Liver (tissue), 9 donors: ENCODE results near the gene UNC79. TPM values are rescaled to one million over a fixed set of nuclear protein-coding genes. Genes with fewer than 3 reads are reported as not detected.

ENCODE experiments used
- DNase-seq: peaks from one replicate; pipeline ENCODE4 v3.0.0-alpha.2; 2017; ENCODE audit warnings: low spot score
- H3K27ac ChIP-seq, 2 donors: one replicate each; pipeline ENCODE4 v1.7.0; 2013; ENCODE audit warnings: inconsistent platforms in 2 of 2, low read length in 2 of 2, control low read depth in 1 of 2, low read depth in 1 of 2, mild to moderate bottlenecking in 1 of 2
- H3K27me3 ChIP-seq, 4 donors: one replicate each; pipeline versions ENCODE4 v1.6.1 to v1.7.0; 2013; ENCODE audit warnings: low read length in 3 of 4, inconsistent platforms in 1 of 4, mild to moderate bottlenecking in 1 of 4, moderate library complexity in 1 of 4; ENCODE audit not compliant: control insufficient read depth in 4 of 4, insufficient read depth in 4 of 4
- H3K36me3 ChIP-seq, 4 donors: one replicate each; pipeline versions ENCODE4 v1.6.1 to v1.7.0; 2013; ENCODE audit warnings: low read length in 3 of 4, mild to moderate bottlenecking in 3 of 4, low read depth in 1 of 4, moderate library complexity in 1 of 4; ENCODE audit not compliant: control insufficient read depth in 4 of 4, insufficient read depth in 3 of 4
- H3K4me1 ChIP-seq, 4 donors: one replicate each; pipeline versions ENCODE4 v1.6.1 to v1.7.0; 2013; ENCODE audit warnings: low read length in 3 of 4, mild to moderate bottlenecking in 3 of 4, moderate library complexity in 1 of 4; ENCODE audit not compliant: control insufficient read depth in 4 of 4, insufficient read depth in 4 of 4
- H3K4me3 ChIP-seq, 3 donors: one replicate each; pipeline versions ENCODE4 v1.6.1 to v1.7.0; 2013; ENCODE audit warnings: low read length in 3 of 3, control low read depth in 1 of 3, low read depth in 1 of 3, mild to moderate bottlenecking in 1 of 3
- H3K9ac ChIP-seq, 2 donors: one replicate each; pipeline ENCODE4 v1.7.0; 2013; ENCODE audit warnings: low read length in 2 of 2, mild to moderate bottlenecking in 2 of 2, moderate library complexity in 2 of 2, control low read depth in 1 of 2, low read depth in 1 of 2
- H3K9me3 ChIP-seq, 4 donors: one replicate each; pipeline versions ENCODE4 v1.6.1 to v1.7.0; 2013; ENCODE audit warnings: low read length in 3 of 4; ENCODE audit not compliant: control insufficient read depth in 4 of 4
- ATF3 ChIP-seq: IDR thresholded peaks from 2 replicates; pipeline ENCODE4 v1.6.1; 2016; ENCODE audit warnings: antibody characterized with exemption
- EGR1 ChIP-seq, 2 donors: IDR thresholded peaks; 2 replicates each; pipeline ENCODE4 v1.6.1; 2016 to 2018; ENCODE audit warnings: antibody characterized with exemption in 2 of 2, low read depth in 2 of 2
- FOXA1 ChIP-seq: IDR thresholded peaks from 2 replicates; pipeline ENCODE4 v1.6.1; 2016; ENCODE audit warnings: antibody characterized with exemption
- FOXA2 ChIP-seq: IDR thresholded peaks from 2 replicates; pipeline ENCODE4 v1.6.1; 2016; ENCODE audit warnings: antibody characterized with exemption
- GABPA ChIP-seq, 2 donors: IDR thresholded peaks in 1 of 2; conservative IDR thresholded peaks in 1 of 2; 2 replicates each; pipeline ENCODE4 v1.6.1; 2016; ENCODE audit warnings: antibody characterized with exemption in 2 of 2, mild to moderate bottlenecking in 1 of 2, moderate library complexity in 1 of 2
- HNF4A ChIP-seq, 2 donors: conservative IDR thresholded peaks; 2 replicates each; pipeline ENCODE4 v1.6.1; 2016; ENCODE audit warnings: antibody characterized with exemption in 2 of 2, mild to moderate bottlenecking in 2 of 2
- HNF4G ChIP-seq: IDR thresholded peaks from 2 replicates; pipeline ENCODE4 v1.6.1; 2016; ENCODE audit warnings: antibody characterized with exemption
- JUND ChIP-seq, 2 donors: IDR thresholded peaks; 2 replicates each; pipeline ENCODE4 v1.6.1; 2016; ENCODE audit warnings: antibody characterized with exemption in 2 of 2
- NR2F2 ChIP-seq: IDR thresholded peaks from 2 replicates; pipeline ENCODE4 v1.6.1; 2016; ENCODE audit warnings: antibody characterized with exemption
- RAD21 ChIP-seq, 2 donors: IDR thresholded peaks; 2 replicates each; pipeline ENCODE4 v1.6.1; 2016; ENCODE audit warnings: antibody characterized with exemption in 2 of 2, mild to moderate bottlenecking in 2 of 2
- RXRA ChIP-seq, 2 donors: IDR thresholded peaks; 2 replicates each; pipeline ENCODE4 v1.6.1; 2017 to 2018; ENCODE audit warnings: antibody characterized with exemption in 2 of 2, mild to moderate bottlenecking in 1 of 2
- SP1 ChIP-seq: IDR thresholded peaks from 2 replicates; pipeline ENCODE4 v1.6.1; 2018; ENCODE audit warnings: antibody characterized with exemption, mild to moderate bottlenecking
- TAF1 ChIP-seq: conservative IDR thresholded peaks from 2 replicates; pipeline ENCODE4 v1.6.1; 2016; ENCODE audit warnings: antibody characterized with exemption, mild to moderate bottlenecking
- YY1 ChIP-seq: IDR thresholded peaks from 2 replicates; pipeline ENCODE4 v1.6.1; 2016; ENCODE audit warnings: antibody characterized with exemption, mild to moderate bottlenecking
- ZBTB33 ChIP-seq: IDR thresholded peaks from 2 replicates; pipeline ENCODE4 v1.6.1; 2016; ENCODE audit warnings: antibody characterized with exemption
- WGBS: extraction: QIAGEN DNeasy Blood & Tissue Kit; methylation state at CpG from one replicate; pipeline ENCODE4 v1.1.7; 2013; 5-methylcytosine and 5-hydroxymethylcytosine counted together
- polyA plus RNA-seq, 2 donors: library from polyadenylated mRNA; stranded (reverse) in 1 of 2; unstranded in 1 of 2; fragments of 200-250 nt in 1 of 2; fragments of >200 nt in 1 of 2; fragmentation: Nextera tagmentation in 1 of 2; extraction: Ambion mirVana in 1 of 2; gene quantifications; one replicate each; pipeline versions ENCODE4 v1.2.1 to v1.2.3, GENCODE V29; 2013 to 2015
- total RNA-seq, 2 donors: library from RNA; depleted of rRNA; stranded (reverse); fragments of >200 nt; gene quantifications; one replicate each; pipeline ENCODE4 v1.2.3, GENCODE V29; 2014
- TF ChIP-seq, protein P1 (sequence below): IDR thresholded peaks from 2 replicates; pipeline ENCODE4 v1.6.1; 2016; ENCODE audit warnings: antibody characterized with exemption
- TF ChIP-seq, protein P2 (sequence below): fragments of 150-350 bp; IDR thresholded peaks from 2 replicates; pipeline ENCODE4 v1.5.1; 2017; ENCODE audit warnings: improper control_type of control experiment, low read depth, low read length; ENCODE audit not compliant: missing input control
- TF ChIP-seq, protein P3 (sequence below): IDR thresholded peaks from 2 replicates; pipeline ENCODE4 v1.6.1; 2016; ENCODE audit warnings: antibody characterized with exemption, mild to moderate bottlenecking
- donor health status: healthy.
- donor health status: healthy.
- donor health status: healthy.
- donor health status: healthy.
- donor health status: healthy.

The UNC79 gene
- total and polyA plus RNA-seq, 4 donors, result 0.01 to 0.08 (median 0.05) TPM; not detected in 1

- Histone ChIP-seq H3K27me3 (peaks cover 0 to 4% (median 2%) of the 10 kb centered on the region in 4 donors), H3K4me1 (no peaks in the 10 kb centered on the region), H3K27ac (no peak overlapping the region), H3K4me3 (no peak overlapping the region), H3K36me3 (no peaks in the 10 kb centered on the region), H3K9ac (no peak overlapping the region), H3K9me3 (no peaks in the 10 kb centered on the region)
- 49% methylated on average over 4 of the region's 4 CpGs for WGBS
- no peak for TF ChIP-seq YY1
- no peak for TF ChIP-seq RAD21 (IDR thresholded peaks at IDR 0.05)
- TF ChIP-seq, protein P1, sequence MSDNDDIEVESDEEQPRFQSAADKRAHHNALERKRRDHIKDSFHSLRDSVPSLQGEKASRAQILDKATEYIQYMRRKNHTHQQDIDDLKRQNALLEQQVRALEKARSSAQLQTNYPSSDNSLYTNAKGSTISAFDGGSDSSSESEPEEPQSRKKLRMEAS, result no peak
- no peak for TF ChIP-seq TAF1
- no peak for TF ChIP-seq FOXA2
- TF ChIP-seq SP1, result no peak
- TF ChIP-seq, protein P2, sequence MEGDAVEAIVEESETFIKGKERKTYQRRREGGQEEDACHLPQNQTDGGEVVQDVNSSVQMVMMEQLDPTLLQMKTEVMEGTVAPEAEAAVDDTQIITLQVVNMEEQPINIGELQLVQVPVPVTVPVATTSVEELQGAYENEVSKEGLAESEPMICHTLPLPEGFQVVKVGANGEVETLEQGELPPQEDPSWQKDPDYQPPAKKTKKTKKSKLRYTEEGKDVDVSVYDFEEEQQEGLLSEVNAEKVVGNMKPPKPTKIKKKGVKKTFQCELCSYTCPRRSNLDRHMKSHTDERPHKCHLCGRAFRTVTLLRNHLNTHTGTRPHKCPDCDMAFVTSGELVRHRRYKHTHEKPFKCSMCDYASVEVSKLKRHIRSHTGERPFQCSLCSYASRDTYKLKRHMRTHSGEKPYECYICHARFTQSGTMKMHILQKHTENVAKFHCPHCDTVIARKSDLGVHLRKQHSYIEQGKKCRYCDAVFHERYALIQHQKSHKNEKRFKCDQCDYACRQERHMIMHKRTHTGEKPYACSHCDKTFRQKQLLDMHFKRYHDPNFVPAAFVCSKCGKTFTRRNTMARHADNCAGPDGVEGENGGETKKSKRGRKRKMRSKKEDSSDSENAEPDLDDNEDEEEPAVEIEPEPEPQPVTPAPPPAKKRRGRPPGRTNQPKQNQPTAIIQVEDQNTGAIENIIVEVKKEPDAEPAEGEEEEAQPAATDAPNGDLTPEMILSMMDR, result no peak
- no peak for TF ChIP-seq RXRA (IDR thresholded peaks at IDR 0.05)
- TF ChIP-seq HNF4A (conservative IDR thresholded peaks at IDR 0.05), result no peak
- no peak for TF ChIP-seq GABPA (IDR thresholded peaks at IDR 0.05 in 1 of 2, conservative IDR thresholded peaks at IDR 0.05 in 1 of 2)
- no peak for TF ChIP-seq JUND (IDR thresholded peaks at IDR 0.05)
- TF ChIP-seq HNF4G, result no peak
- TF ChIP-seq EGR1 (IDR thresholded peaks at IDR 0.05; ENCODE audit: low read depth in 2 of 2), result no peak
- no peak for TF ChIP-seq ATF3
- TF ChIP-seq NR2F2, result no peak
- no peak for TF ChIP-seq FOXA1
- TF ChIP-seq, protein P3, sequence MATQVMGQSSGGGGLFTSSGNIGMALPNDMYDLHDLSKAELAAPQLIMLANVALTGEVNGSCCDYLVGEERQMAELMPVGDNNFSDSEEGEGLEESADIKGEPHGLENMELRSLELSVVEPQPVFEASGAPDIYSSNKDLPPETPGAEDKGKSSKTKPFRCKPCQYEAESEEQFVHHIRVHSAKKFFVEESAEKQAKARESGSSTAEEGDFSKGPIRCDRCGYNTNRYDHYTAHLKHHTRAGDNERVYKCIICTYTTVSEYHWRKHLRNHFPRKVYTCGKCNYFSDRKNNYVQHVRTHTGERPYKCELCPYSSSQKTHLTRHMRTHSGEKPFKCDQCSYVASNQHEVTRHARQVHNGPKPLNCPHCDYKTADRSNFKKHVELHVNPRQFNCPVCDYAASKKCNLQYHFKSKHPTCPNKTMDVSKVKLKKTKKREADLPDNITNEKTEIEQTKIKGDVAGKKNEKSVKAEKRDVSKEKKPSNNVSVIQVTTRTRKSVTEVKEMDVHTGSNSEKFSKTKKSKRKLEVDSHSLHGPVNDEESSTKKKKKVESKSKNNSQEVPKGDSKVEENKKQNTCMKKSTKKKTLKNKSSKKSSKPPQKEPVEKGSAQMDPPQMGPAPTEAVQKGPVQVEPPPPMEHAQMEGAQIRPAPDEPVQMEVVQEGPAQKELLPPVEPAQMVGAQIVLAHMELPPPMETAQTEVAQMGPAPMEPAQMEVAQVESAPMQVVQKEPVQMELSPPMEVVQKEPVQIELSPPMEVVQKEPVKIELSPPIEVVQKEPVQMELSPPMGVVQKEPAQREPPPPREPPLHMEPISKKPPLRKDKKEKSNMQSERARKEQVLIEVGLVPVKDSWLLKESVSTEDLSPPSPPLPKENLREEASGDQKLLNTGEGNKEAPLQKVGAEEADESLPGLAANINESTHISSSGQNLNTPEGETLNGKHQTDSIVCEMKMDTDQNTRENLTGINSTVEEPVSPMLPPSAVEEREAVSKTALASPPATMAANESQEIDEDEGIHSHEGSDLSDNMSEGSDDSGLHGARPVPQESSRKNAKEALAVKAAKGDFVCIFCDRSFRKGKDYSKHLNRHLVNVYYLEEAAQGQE, result no peak
- DNase-seq, result no peak
Observed at GRCh38 chr14:93688820-93689219, 258.1 kb downstream of the UNC79 start.

DNA sequence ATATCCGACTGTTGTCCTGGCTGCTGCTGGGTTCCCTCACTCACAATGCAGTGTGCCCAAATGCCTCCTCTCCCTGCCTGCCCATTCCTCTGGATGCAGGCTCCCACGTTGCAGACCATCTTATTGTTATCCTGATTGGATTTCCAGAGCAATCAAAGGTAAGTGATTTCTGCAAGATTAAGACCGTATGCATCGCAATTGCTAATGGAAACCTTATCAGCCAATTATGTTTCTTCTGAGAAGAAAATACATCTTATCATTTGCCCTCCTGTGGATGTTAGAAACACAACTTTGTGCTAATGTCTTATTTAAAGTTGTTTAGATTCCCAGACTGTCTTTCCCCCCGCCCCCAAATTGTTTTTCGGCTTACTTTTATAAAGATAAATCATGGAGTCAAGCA lies 259.4 kb downstream of the UNC79 start:
- 55% methylated on average over 6 of the region's 6 CpGs for WGBS
- no peak overlapping the region for H3K9ac ChIP-seq

More for the DNA sequence above, 259.4 kb downstream of the UNC79 start:
- Histone ChIP-seq H3K4me3 (no peak overlapping the region), H3K27me3 (peaks cover 0 to 4% (median 2%) of the 10 kb centered on the region in 4 donors), H3K27ac (no peak overlapping the region), H3K36me3 (no peaks in the 10 kb centered on the region), H3K4me1 (no peaks in the 10 kb centered on the region), H3K9me3 (no peaks in the 10 kb centered on the region)
- no peak for DNase-seq
- no peak for TF ChIP-seq HNF4G
- no peak for TF ChIP-seq NR2F2
- TF ChIP-seq ZBTB33, result no peak
- no peak for TF ChIP-seq EGR1 (IDR thresholded peaks at IDR 0.05; ENCODE audit: low read depth in 2 of 2)
- no peak for TF ChIP-seq JUND (IDR thresholded peaks at IDR 0.05)
